Breast epithelium (tissue), 3 donors: ENCODE measurements around the gene CYFIP2.

ENCODE experiments used
- POLR2AphosphoS5 ChIP-seq, 3 donors: sonication (generic); formaldehyde crosslinking; IDR thresholded peaks; one replicate each; pipeline ENCODE4 v1.6.1; 2017; ENCODE audit warnings: antibody characterized with exemption in 3 of 3
- TF ChIP-seq, protein P1 (sequence below), 3 donors: fragments of 450-650 bp; IDR thresholded peaks; one replicate each; pipeline ENCODE4 v1.5.1; 2016 to 2017; ENCODE audit warnings: antibody characterized with exemption in 3 of 3, mild to moderate bottlenecking in 3 of 3, moderate library complexity in 3 of 3

DNA sequence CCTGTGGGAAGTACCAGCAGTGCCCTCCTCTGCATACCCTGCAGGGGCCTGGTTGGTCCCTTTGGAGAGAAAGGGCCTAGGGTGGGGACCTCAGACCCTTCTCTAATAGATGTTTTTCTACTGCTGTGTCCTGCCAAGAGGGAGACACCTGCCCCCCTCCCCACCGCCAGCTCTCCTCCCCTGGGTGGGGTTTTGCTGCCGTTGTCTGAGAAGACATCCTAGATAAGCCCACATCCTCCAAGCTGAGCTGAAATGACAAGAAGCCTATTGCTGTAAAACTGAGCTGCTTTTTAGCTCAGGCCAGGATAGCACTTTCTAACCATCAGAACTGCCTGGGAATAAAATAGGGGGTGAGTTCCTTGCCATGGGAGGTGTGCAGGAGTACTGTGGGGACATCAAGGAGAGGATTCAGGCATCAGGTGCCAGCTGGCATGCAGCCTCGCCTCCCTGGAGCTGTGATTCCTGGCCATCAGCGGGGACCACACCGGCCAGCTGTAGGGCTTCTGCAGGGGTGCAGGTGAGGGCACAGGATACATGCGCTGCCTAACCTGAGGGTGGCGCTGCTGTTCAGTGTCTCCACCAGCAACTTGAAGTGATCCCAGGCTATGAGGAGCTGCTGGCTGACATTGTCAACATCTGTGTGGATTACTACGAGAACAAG lies 37.9 kb downstream of the CYFIP2 start:
- TF ChIP-seq POLR2AphosphoS5 (IDR thresholded peaks at IDR 0.05), result no peak
- TF ChIP-seq, protein P1, sequence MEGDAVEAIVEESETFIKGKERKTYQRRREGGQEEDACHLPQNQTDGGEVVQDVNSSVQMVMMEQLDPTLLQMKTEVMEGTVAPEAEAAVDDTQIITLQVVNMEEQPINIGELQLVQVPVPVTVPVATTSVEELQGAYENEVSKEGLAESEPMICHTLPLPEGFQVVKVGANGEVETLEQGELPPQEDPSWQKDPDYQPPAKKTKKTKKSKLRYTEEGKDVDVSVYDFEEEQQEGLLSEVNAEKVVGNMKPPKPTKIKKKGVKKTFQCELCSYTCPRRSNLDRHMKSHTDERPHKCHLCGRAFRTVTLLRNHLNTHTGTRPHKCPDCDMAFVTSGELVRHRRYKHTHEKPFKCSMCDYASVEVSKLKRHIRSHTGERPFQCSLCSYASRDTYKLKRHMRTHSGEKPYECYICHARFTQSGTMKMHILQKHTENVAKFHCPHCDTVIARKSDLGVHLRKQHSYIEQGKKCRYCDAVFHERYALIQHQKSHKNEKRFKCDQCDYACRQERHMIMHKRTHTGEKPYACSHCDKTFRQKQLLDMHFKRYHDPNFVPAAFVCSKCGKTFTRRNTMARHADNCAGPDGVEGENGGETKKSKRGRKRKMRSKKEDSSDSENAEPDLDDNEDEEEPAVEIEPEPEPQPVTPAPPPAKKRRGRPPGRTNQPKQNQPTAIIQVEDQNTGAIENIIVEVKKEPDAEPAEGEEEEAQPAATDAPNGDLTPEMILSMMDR (IDR thresholded peaks at IDR 0.05), result no peak
